SK-N-MC (cell line): ENCODE data around the gene KIF5A.

Experiments used
- EZH2 ChIP-seq: fragments of 200-600 bp; sonication (generic); IDR thresholded peaks from one replicate; pipeline ENCODE4 v1.6.1; 2017; ENCODE audit warnings: antibody characterized with exemption
- FOXP2 ChIP-seq: optimal IDR thresholded peaks from 2 replicates; pipeline ENCODE3; 2011; ENCODE audit warnings: mild to moderate bottlenecking, moderate library complexity; ENCODE audit not compliant: insufficient read depth; ENCODE audit errors: extremely low read length, control extremely low read depth
- POLR2AphosphoS5 ChIP-seq: IDR thresholded peaks from 2 replicates; pipeline ENCODE4 v1.6.1; 2012; ENCODE audit warnings: mild to moderate bottlenecking, low read depth, low read length, borderline replicate concordance

DNA sequence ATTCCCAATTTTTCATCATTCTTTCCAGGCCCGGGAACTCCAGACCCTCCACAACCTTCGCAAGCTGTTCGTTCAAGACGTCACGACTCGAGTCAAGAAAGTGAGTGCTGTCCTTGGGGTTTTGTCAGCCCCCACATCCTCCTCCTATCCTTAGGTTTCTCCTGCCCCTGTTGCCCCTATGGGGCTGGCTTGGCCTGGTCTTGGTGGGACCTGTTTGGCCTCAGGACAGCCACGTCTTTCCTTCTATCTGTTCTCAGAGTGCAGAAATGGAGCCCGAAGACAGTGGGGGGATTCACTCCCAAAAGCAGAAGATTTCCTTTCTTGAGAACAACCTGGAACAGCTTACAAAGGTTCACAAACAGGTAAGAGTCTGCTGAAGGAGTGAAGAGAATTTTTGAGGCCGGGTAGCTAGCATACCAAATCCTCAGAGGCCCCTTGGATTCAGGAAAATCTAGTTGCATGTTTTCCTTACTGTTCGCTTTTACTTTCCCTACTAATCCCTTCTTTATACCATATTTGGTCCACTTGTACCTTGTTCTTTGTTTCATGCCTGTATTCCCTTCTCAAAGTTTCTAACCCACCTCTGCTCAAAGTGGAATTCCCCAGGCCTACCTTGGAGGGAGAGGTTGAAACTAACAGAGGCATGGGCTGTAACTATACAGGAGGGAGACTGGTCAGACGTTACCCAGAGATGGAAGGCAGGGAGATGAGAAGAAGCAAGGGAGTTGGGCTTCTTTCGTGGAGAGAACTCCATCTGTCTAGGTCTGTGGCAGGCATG is 28.3 kb downstream of the KIF5A start:
- no peak for TF ChIP-seq EZH2
- no peak for TF ChIP-seq POLR2AphosphoS5
- TF ChIP-seq FOXP2: no peak
